Fibroblast of skin of left quadriceps (primary cell): ENCODE measurements around the gene SMKR1.
"Not testable (repeated sequence)": the region's sequence is repeated elsewhere in the genome, so short reads cannot be mapped to it uniquely, and the experiment has no call there.

Experiments
- DNase-seq, 2 experiments: peaks; one replicate each; pipeline ENCODE4 v3.0.0-alpha.2; 2013; ENCODE audit warnings: low read depth in 2 of 2

The SMKR1 gene

GRCh38 chr7:129501760-129502707, at the start of gene SMKR1:
TSS of gene SMKR1 (plus strand) at chr7:129502531. CDS start at chr7:129502825, 294 bp downstream.
- peak in 1 of 2 experiments; percentile 18 for DNase-seq

- DNase-seq = no peak
Measured at GRCh38 chr7:129452589-129453231, 49.6 kb upstream of the SMKR1 start.

GRCh38 chr7:129453510-129454248, 48.7 kb upstream of the SMKR1 start:
- no peak for DNase-seq

- DNase-seq = no peak
Measured at GRCh38 chr7:129454249-129454551, 48.1 kb upstream of the SMKR1 start.

GRCh38 chr7:129456421-129456820, 45.9 kb upstream of the SMKR1 start:
- DNase-seq = no peak

GRCh38 chr7:129457101-129457500, 45.2 kb upstream of the SMKR1 start:
- DNase-seq = no peak

- DNase-seq = no peak
Measured at GRCh38 chr7:129458171-129458570, 44.2 kb upstream of the SMKR1 start.

GRCh38 chr7:129461809-129462208, 40.5 kb upstream of the SMKR1 start:
- no peak for DNase-seq

GRCh38 chr7:129462420-129462819, 39.9 kb upstream of the SMKR1 start:
- no peak for DNase-seq

GRCh38 chr7:129464194-129464593, 38.1 kb upstream of the SMKR1 start:
- no peak for DNase-seq

GRCh38 chr7:129465080-129465479, 37.3 kb upstream of the SMKR1 start:
- no peak for DNase-seq

- DNase-seq = no peak
Measured at GRCh38 chr7:129466796-129467195, 35.5 kb upstream of the SMKR1 start.

GRCh38 chr7:129468087-129468486, 34.2 kb upstream of the SMKR1 start:
- peak in 1 of 2 experiments; percentile 7 for DNase-seq

- no peak for DNase-seq
Measured at GRCh38 chr7:129468547-129468946, 33.8 kb upstream of the SMKR1 start.

GRCh38 chr7:129469930-129470329, 32.4 kb upstream of the SMKR1 start:
- no peak for DNase-seq

GRCh38 chr7:129470411-129470810, 31.9 kb upstream of the SMKR1 start:
- no peak for DNase-seq

GRCh38 chr7:129471402-129471827, 30.9 kb upstream of the SMKR1 start:
- DNase-seq = no peak

- DNase-seq = not testable (repeated sequence)
Measured at GRCh38 chr7:129475931-129476330, 26.4 kb upstream of the SMKR1 start.

- DNase-seq = not testable (repeated sequence)
Measured at GRCh38 chr7:129476398-129476797, 25.9 kb upstream of the SMKR1 start.

GRCh38 chr7:129479831-129480230, 22.5 kb upstream of the SMKR1 start:
- no peak for DNase-seq

- no peak for DNase-seq
Measured at GRCh38 chr7:129480674-129481363, 21.5 kb upstream of the SMKR1 start.

- DNase-seq = not testable (repeated sequence)
Measured at GRCh38 chr7:129481376-129481775, 21.0 kb upstream of the SMKR1 start.
